Loucy (cell line): ENCODE measurements around the gene BLACAT1.

Experiments
- CTCF ChIP-seq: fragments of 200-600 bp; sonication (generic); conservative IDR thresholded peaks from 2 replicates; pipeline ENCODE4 v1.5.1; 2014; ENCODE audit warnings: mild to moderate bottlenecking, antibody characterized with exemption, low read length
- EZH2phosphoT487 ChIP-seq: fragments of 200-600 bp; IDR thresholded peaks from 2 replicates; pipeline ENCODE4 v1.6.1; 2018; ENCODE audit warnings: antibody characterized with exemption, mild to moderate bottlenecking, moderate library complexity, borderline replicate concordance

DNA sequence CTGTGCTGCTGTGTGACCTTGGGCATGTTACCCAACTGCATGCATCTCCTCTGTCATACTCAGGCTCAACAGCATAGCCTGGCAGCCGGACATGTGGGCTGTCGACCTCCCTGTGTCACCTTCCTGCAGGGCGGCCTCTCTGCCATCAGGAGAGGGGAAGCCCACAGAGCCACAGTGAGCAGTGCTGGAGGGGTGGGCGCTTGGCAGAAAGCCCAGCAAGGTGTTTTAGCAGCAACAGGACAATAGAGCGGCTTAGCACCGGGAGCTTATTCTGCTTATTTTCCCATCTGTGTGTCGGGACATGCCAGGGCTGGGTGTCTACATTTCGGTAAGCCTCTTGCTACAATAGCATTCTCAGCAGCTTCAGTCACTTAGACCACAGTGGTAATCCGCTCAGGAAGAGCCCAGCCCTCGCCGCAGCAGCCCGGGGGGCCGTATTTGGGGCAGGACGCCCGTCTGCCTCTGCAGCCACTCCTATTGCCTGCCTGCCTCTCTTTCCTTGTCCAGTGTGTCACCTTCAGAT lies 25.8 kb upstream of the BLACAT1 start:
- TF ChIP-seq CTCF (no peak), EZH2phosphoT487 (no peak)
